NK-92 (cell line): ENCODE results near the gene DZIP1L.

Experiments
- DNase-seq: peaks from one replicate; lab custom pipeline; 2025; ENCODE audit not compliant: unreplicated experiment; lab: John Stamatoyannopoulos, UW

DZIP1L gene

GRCh38 chr3:138068579-138069174 is 46.7 kb downstream of the DZIP1L start:
- no peak for DNase-seq

- no peak for DNase-seq
Measured at GRCh38 chr3:138068046-138068445, 47.4 kb downstream of the DZIP1L start.

- DNase-seq, result no peak
Measured at GRCh38 chr3:138066972-138067371, 48.4 kb downstream of the DZIP1L start.

GRCh38 chr3:138066383-138066782 is 49.0 kb downstream of the DZIP1L start:
- DNase-seq, result no peak

- DNase-seq, result no peak
Measured at GRCh38 chr3:138065949-138066348, 49.5 kb downstream of the DZIP1L start.

- no peak for DNase-seq
Measured at GRCh38 chr3:138063416-138063815, 52.0 kb downstream of the DZIP1L start.

- no peak for DNase-seq
Measured at GRCh38 chr3:138062626-138063025, 52.8 kb downstream of the DZIP1L start.

- no peak for DNase-seq
Measured at GRCh38 chr3:138062037-138062436, 53.4 kb downstream of the DZIP1L start.

- DNase-seq, result no peak
Measured at GRCh38 chr3:138060792-138061191, 54.6 kb downstream of the DZIP1L start.

GRCh38 chr3:138059261-138059660 is 56.1 kb downstream of the DZIP1L start:
- DNase-seq, result no peak

GRCh38 chr3:138057384-138057783 is 58.0 kb downstream of the DZIP1L start:
- DNase-seq, result no peak

GRCh38 chr3:138054057-138054456 is 61.4 kb downstream of the DZIP1L start:
- no peak for DNase-seq

GRCh38 chr3:138051947-138052802 is 63.2 kb downstream of the DZIP1L start:
- no peak for DNase-seq

GRCh38 chr3:138049157-138049919 is 66.1 kb downstream of the DZIP1L start:
- no peak for DNase-seq

GRCh38 chr3:138047596-138048158 is 67.7 kb downstream of the DZIP1L start:
- no peak for DNase-seq

GRCh38 chr3:138046955-138047354 is 68.5 kb downstream of the DZIP1L start:
- no peak for DNase-seq

- DNase-seq, result no peak
Measured at GRCh38 chr3:138046085-138046484, 69.3 kb downstream of the DZIP1L start.

GRCh38 chr3:138043266-138044029 is 72.0 kb downstream of the DZIP1L start:
- no peak for DNase-seq

GRCh38 chr3:138042043-138042442 is 73.4 kb downstream of the DZIP1L start:
- no peak for DNase-seq

- DNase-seq, result no peak
Measured at GRCh38 chr3:138038725-138039462, 76.5 kb downstream of the DZIP1L start.
